GM21529 (cell line): Measurements from ENCODE around the gene MYO1F.

Experiments
- ATAC-seq: cut with Tn5 transposase; IDR thresholded peaks from one replicate; pipeline ENCODE4 v1.9.1; 2021; ENCODE audit not compliant: unreplicated experiment

Gene MYO1F

DNA sequence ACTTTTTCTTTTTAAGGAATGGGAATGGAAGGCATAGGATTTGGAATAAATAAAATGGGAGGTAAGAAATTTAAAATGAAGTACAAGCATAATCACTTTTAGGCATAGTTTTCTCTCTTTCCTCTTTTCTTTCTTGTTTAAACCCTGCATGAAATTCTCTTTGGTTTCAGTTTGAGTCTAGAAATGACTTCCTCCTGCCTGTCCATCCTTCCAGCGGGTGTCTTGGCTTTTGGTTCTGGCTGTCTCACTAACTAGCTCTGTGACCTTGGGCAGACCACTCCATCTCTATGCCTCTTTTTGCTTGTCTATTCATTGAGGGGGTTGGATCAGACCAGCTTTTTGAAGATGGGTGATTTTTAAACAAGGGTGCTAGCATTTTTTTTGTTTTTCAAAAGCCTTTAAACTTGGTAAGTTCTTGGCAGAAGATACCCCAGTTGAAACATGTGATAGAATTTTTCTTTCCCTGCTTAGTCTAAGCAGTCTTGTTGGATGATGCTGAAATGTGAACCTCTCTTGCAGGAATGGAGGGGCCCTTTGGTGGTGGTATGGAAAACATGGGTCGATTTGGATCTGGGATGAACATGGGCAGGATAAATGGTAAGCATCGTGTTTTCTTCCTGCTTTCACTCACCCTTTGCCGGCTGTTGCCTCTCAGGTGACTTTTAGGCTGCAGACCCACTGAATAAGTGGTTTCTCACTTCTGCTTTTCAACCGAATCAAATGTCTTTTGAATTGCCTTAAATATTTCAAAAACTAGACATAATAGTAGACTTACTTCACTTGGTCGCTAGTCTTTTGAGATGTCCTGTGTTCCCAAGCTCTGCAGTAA lies 103.4 kb downstream of the MYO1F start:
- peak; percentile 61 for ATAC-seq
